ENCODE results near the gene NUDT19.

DNA sequence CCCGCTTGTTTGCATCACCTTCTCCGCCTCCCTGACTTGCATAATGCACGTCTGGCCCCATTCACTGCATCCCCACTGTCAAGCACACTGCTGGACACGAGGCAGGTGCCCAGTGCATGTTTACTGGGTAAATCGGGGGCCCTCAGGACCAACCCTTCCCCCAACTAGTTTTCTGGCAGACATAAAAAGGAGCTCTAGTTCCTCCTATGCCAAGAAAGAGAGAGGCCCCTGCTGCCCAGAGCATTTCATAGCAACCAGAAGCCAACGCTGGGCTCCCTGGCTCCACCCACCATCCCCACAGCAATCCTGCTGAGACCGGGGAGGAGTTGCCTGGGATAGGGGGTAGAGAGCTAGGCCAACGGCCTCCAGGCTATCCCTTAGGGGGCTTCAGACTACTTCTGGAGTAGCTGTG lies 39.9 kb upstream of the NUDT19 start:
- TF ChIP-seq, protein P1, sequence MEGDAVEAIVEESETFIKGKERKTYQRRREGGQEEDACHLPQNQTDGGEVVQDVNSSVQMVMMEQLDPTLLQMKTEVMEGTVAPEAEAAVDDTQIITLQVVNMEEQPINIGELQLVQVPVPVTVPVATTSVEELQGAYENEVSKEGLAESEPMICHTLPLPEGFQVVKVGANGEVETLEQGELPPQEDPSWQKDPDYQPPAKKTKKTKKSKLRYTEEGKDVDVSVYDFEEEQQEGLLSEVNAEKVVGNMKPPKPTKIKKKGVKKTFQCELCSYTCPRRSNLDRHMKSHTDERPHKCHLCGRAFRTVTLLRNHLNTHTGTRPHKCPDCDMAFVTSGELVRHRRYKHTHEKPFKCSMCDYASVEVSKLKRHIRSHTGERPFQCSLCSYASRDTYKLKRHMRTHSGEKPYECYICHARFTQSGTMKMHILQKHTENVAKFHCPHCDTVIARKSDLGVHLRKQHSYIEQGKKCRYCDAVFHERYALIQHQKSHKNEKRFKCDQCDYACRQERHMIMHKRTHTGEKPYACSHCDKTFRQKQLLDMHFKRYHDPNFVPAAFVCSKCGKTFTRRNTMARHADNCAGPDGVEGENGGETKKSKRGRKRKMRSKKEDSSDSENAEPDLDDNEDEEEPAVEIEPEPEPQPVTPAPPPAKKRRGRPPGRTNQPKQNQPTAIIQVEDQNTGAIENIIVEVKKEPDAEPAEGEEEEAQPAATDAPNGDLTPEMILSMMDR (IDR thresholded peaks at IDR 0.05), result no peak
- no peak for TF ChIP-seq EP300 (IDR thresholded peaks at IDR 0.05)

Measured in ovary (tissue), 3 donors.